ENCODE data around the gene PPM1D.

Gene PPM1D

GRCh38 chr17:60647705-60648104 is 47.7 kb downstream of the PPM1D start:
- Histone ChIP-seq H3K9me2 (replicated peaks; ENCODE audit: insufficient read depth, low read length) (no peaks in the 10 kb centered on the region), H3K9ac (ENCODE audit: low read length) (no peak overlapping the region), H3K79me2 (ENCODE audit: low read length) (peaks cover 58% of the 10 kb centered on the region), H3K27ac (ENCODE audit: low read length) (no peak overlapping the region), H2AFZ (ENCODE audit: low read length) (no peak overlapping the region), H4K20me1 (ENCODE audit: insufficient read depth, low read length) (0 out of 2 replicates have a peak, but pooled peaks cover under 1% of the 10 kb centered on the region), H3K9me3 (replicated peaks; ENCODE audit: insufficient read depth, low read length) (no peaks in the 10 kb centered on the region), H3F3A (ENCODE audit: insufficient read depth, low read length) (peaks cover 2% of the 10 kb centered on the region; the same call in 1 of the 2 replicates), H3K36me3 (replicated peaks; ENCODE audit: insufficient read depth, low read length) (peaks cover 4% of the 10 kb centered on the region; the same call in 1 of the 2 replicates), H3K4me1 (ENCODE audit: low read length) (peaks cover 9% of the 10 kb centered on the region), H3K4me2 (ENCODE audit: low read depth, low read length) (no peak overlapping the region), H3K4me3 (ENCODE audit: low read length) (no peak overlapping the region), H3K27me3 (replicated peaks; ENCODE audit: insufficient read depth, low read length) (no peaks in the 10 kb centered on the region)
- TF ChIP-seq CTCF (IDR thresholded peaks at IDR 0.05; ENCODE audit: low read length) (no peak), EZH2 (optimal IDR thresholded peaks at IDR 0.05; ENCODE audit: low read depth, low read length) (no peak)
- DNase-seq, result no peak

GRCh38 chr17:60652454-60653247 is 52.7 kb downstream of the PPM1D start:
- Histone ChIP-seq H3K9me2 (replicated peaks; ENCODE audit: insufficient read depth, low read length) (no peaks in the 10 kb centered on the region), H3K27me3 (replicated peaks; ENCODE audit: insufficient read depth, low read length) (no peaks in the 10 kb centered on the region), H3K9ac (ENCODE audit: low read length) (no peak overlapping the region), H3K79me2 (ENCODE audit: low read length) (peaks cover 62% of the 10 kb centered on the region), H3K4me3 (ENCODE audit: low read length) (no peak overlapping the region), H4K20me1 (ENCODE audit: insufficient read depth, low read length) (peaks cover 8% of the 10 kb centered on the region; the same call in 1 of the 2 replicates), H3F3A (ENCODE audit: insufficient read depth, low read length) (no peaks in the 10 kb centered on the region), H3K27ac (ENCODE audit: low read length) (no peak overlapping the region), H2AFZ (ENCODE audit: low read length) (no peak overlapping the region), H3K4me1 (ENCODE audit: low read length) (peaks cover 9% of the 10 kb centered on the region), H3K9me3 (replicated peaks; ENCODE audit: insufficient read depth, low read length) (no peaks in the 10 kb centered on the region), H3K4me2 (ENCODE audit: low read depth, low read length) (no peak overlapping the region), H3K36me3 (replicated peaks; ENCODE audit: insufficient read depth, low read length) (peaks cover 4% of the 10 kb centered on the region; the same call in 1 of the 2 replicates)
- no peak for DNase-seq
- no peak for TF ChIP-seq EZH2 (optimal IDR thresholded peaks at IDR 0.05; ENCODE audit: low read depth, low read length)
- TF ChIP-seq CTCF (IDR thresholded peaks at IDR 0.05; ENCODE audit: low read length), result no peak
- TF ChIP-seq EZH2phosphoT487 (IDR thresholded peaks at IDR 0.05; ENCODE audit: low read length), result no peak

GRCh38 chr17:60653569-60653968 is 53.6 kb downstream of the PPM1D start:
- no peak for TF ChIP-seq CTCF (IDR thresholded peaks at IDR 0.05; ENCODE audit: low read length)
- TF ChIP-seq EZH2phosphoT487 (IDR thresholded peaks at IDR 0.05; ENCODE audit: low read length), result no peak
- no peak for TF ChIP-seq EZH2 (optimal IDR thresholded peaks at IDR 0.05; ENCODE audit: low read depth, low read length)
- H3K27ac ChIP-seq (ENCODE audit: low read length), result no peak overlapping the region
- H3K9ac ChIP-seq (ENCODE audit: low read length), result no peak overlapping the region
- H4K20me1 ChIP-seq (ENCODE audit: insufficient read depth, low read length), result peaks cover 8% of the 10 kb centered on the region; the same call in 1 of the 2 replicates
- H3K4me2 ChIP-seq (ENCODE audit: low read depth, low read length), result no peak overlapping the region
- no peaks in the 10 kb centered on the region for H3F3A ChIP-seq (ENCODE audit: insufficient read depth, low read length)
- H3K36me3 ChIP-seq (replicated peaks; ENCODE audit: insufficient read depth, low read length), result peaks cover 4% of the 10 kb centered on the region; the same call in 1 of the 2 replicates
- no peak overlapping the region for H3K4me3 ChIP-seq (ENCODE audit: low read length)
- peaks cover 59% of the 10 kb centered on the region for H3K79me2 ChIP-seq (ENCODE audit: low read length)
- H3K9me3 ChIP-seq (replicated peaks; ENCODE audit: insufficient read depth, low read length), result no peaks in the 10 kb centered on the region
- H2AFZ ChIP-seq (ENCODE audit: low read length), result no peak overlapping the region
- no peak for DNase-seq
- no peaks in the 10 kb centered on the region for H3K27me3 ChIP-seq (replicated peaks; ENCODE audit: insufficient read depth, low read length)
- H3K9me2 ChIP-seq (replicated peaks; ENCODE audit: insufficient read depth, low read length), result no peaks in the 10 kb centered on the region
- H3K4me1 ChIP-seq (ENCODE audit: low read length), result peaks cover 9% of the 10 kb centered on the region

All from MM.1S (cell line).